ENCODE data around the gene PHF21B.

- TF ChIP-seq CTCF (IDR thresholded peaks at IDR 0.05; ENCODE audit: low read length) (no peak), EZH2 (IDR thresholded peaks at IDR 0.05; ENCODE audit: borderline replicate concordance, low read length) (no peak)
Observed at GRCh38 chr22:44972363-44973083, 37.3 kb downstream of the PHF21B start.
